ENCODE data around the gene LITAF. TPM values are rescaled to one million over a fixed set of nuclear protein-coding genes. Genes with fewer than 3 reads are reported as not detected.
"Not testable (repeated sequence)": the region's sequence is repeated elsewhere in the genome, so short reads cannot be mapped to it uniquely, and the experiment has no call there.

LITAF gene
- total RNA-seq, 1 donor = 96.7 TPM

- H3K4me3 ChIP-seq (ENCODE audit: low read depth, low read length) = peak overlapping the region; percentile 12
- DNase-seq (ENCODE audit: low read depth) = no peak
- TF ChIP-seq, protein P1, sequence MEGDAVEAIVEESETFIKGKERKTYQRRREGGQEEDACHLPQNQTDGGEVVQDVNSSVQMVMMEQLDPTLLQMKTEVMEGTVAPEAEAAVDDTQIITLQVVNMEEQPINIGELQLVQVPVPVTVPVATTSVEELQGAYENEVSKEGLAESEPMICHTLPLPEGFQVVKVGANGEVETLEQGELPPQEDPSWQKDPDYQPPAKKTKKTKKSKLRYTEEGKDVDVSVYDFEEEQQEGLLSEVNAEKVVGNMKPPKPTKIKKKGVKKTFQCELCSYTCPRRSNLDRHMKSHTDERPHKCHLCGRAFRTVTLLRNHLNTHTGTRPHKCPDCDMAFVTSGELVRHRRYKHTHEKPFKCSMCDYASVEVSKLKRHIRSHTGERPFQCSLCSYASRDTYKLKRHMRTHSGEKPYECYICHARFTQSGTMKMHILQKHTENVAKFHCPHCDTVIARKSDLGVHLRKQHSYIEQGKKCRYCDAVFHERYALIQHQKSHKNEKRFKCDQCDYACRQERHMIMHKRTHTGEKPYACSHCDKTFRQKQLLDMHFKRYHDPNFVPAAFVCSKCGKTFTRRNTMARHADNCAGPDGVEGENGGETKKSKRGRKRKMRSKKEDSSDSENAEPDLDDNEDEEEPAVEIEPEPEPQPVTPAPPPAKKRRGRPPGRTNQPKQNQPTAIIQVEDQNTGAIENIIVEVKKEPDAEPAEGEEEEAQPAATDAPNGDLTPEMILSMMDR (IDR thresholded peaks at IDR 0.05; ENCODE audit: insufficient read depth, low read depth, low read length) = no peak
Measured at GRCh38 chr16:11582157-11582814, 4.4 kb downstream of the LITAF start.

DNA sequence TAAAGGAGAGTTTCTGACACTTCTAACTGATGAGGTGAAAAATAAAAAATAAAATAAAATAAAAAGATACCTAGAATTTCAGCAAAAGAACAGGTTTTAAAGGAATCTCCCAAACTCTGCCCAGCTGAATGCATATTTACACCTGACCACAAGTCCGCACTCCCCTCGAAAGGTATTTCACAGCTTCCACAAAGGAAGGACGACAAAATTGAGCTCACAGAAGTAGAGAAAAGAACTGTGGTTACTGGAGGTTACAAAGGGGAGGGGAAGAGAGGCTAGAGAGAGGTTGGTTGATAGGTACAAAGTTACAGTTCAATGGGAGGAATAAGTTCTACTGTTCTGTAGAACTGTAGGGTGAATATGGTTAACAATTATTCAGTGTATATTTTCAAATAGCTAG is 5.0 kb downstream of the LITAF start:
- DNase-seq (ENCODE audit: low read depth) = no peak
- TF ChIP-seq, protein P1 (IDR thresholded peaks at IDR 0.05; ENCODE audit: insufficient read depth, low read depth, low read length) = no peak
- H3K4me3 ChIP-seq (ENCODE audit: low read depth, low read length) = no peak overlapping the region

DNA sequence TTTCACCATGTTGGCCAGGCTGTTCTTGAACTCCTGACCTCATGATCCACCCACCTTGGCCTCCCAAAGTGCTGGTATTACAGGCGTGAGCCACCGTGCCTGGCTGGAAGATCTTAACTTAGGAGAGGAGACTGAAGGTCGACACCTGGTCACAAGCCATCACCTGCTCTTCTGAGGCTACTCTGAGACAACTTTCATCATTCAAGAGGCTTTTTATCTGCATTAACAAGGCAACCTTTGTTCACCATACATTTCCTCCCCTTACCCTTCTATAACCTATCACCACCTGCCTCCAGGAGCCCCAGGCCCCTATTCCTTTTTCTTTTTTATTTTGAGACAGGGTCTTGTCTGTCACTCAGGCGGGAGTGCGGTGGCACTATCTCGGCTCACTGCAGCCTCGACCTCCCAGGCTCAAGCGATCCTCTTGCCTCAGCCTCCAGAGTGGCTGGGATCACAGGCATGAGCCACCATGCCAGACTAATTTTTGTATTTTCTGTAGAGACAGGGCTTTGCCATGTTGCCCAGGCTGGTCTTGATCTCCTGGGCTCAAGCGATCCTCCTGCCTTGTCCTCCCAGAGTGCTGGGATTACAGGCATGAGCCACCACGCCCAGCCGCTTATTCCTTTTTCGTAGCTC is 6.2 kb downstream of the LITAF start:
- TF ChIP-seq, protein P1 (IDR thresholded peaks at IDR 0.05; ENCODE audit: insufficient read depth, low read depth, low read length) = no peak
- no peak overlapping the region for H3K4me3 ChIP-seq (ENCODE audit: low read depth, low read length)
- DNase-seq (ENCODE audit: low read depth) = no peak

DNA sequence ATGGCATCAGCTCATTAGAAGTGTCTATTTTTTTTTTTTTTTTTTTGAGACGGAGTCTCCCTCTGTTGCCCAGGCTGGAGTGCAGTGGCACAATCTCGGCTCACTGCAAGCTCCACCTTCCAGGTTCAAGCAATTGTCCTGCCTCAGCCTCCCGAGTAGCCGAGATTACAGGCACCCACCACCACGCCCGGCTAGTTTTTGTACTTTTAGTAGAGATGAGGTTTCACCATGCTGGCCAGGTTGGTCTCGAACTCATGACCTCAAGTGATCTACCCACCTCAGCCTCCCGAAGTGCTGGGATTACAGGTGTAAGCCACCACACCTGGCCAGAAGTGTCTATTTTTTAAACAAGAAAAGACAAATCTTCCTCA is 9.4 kb downstream of the LITAF start:
- H3K4me3 ChIP-seq (ENCODE audit: low read depth, low read length); DNase-seq (ENCODE audit: low read depth): not testable (repeated sequence)

GRCh38 chr16:11576427-11577289 is 10.1 kb downstream of the LITAF start:
- H3K4me3 ChIP-seq (ENCODE audit: low read depth, low read length) = no peak overlapping the region
- DNase-seq (ENCODE audit: low read depth) = no peak
- TF ChIP-seq, protein P1 (IDR thresholded peaks at IDR 0.05; ENCODE audit: insufficient read depth, low read depth, low read length) = no peak

- TF ChIP-seq, protein P1 (IDR thresholded peaks at IDR 0.05; ENCODE audit: insufficient read depth, low read depth, low read length) = no peak
- H3K4me3 ChIP-seq (ENCODE audit: low read depth, low read length) = no peak overlapping the region
- no peak for DNase-seq (ENCODE audit: low read depth)
Measured at GRCh38 chr16:11575223-11575589, 11.5 kb downstream of the LITAF start.

- H3K4me3 ChIP-seq (ENCODE audit: low read depth, low read length) = no peak overlapping the region
- TF ChIP-seq, protein P1 (IDR thresholded peaks at IDR 0.05; ENCODE audit: insufficient read depth, low read depth, low read length) = no peak
- DNase-seq (ENCODE audit: low read depth) = no peak
Measured at GRCh38 chr16:11572301-11572995, 14.3 kb downstream of the LITAF start.

Data from fibroblast of villous mesenchyme (primary cell).